MM.1S (cell line): ENCODE measurements around the gene KCNIP4.

Source experiments
- DNase-seq: peaks from one replicate; pipeline ENCODE4 v3.0.0-alpha.2; 2015
- H2AFZ ChIP-seq: fragments of 300-600 bp; sonication (generic); 2 replicates; pipeline ENCODE4 v1.6.0; 2016; ENCODE audit warnings: antibody characterized with exemption, low read length
- H3F3A ChIP-seq: fragments of 300-600 bp; sonication (generic); 2 replicates; pipeline ENCODE4 v1.6.1; 2016; ENCODE audit warnings: mild to moderate bottlenecking, antibody characterized with exemption, low read length, moderate library complexity, mixed read lengths; ENCODE audit not compliant: insufficient read depth
- H3K27ac ChIP-seq: fragments of 300-600 bp; sonication (generic); 2 replicates; pipeline ENCODE4 v1.5.1; 2016; ENCODE audit warnings: mild to moderate bottlenecking, low read length
- H3K27me3 ChIP-seq: fragments of 300-600 bp; sonication (generic); replicated peaks from 2 replicates; pipeline ENCODE4 v1.6.0; 2016; ENCODE audit warnings: low read length; ENCODE audit not compliant: insufficient read depth
- H3K36me3 ChIP-seq: fragments of 300-600 bp; sonication (generic); replicated peaks from 2 replicates; pipeline ENCODE4 v1.6.1; 2016; ENCODE audit warnings: mild to moderate bottlenecking, low read length, mixed read lengths; ENCODE audit not compliant: insufficient read depth
- H3K4me1 ChIP-seq: fragments of 300-600 bp; sonication (generic); 2 replicates; pipeline ENCODE4 v1.6.1; 2016; ENCODE audit warnings: low read length, mixed read lengths
- H3K4me2 ChIP-seq: fragments of 300-600 bp; sonication (generic); 2 replicates; pipeline ENCODE4 v1.6.0; 2016; ENCODE audit warnings: low read depth, low read length
- H3K4me3 ChIP-seq: fragments of 300-600 bp; sonication (generic); 2 replicates; pipeline ENCODE4 v1.5.1; 2016; ENCODE audit warnings: low read length, mixed read lengths
- H3K79me2 ChIP-seq: fragments of 300-600 bp; sonication (generic); 2 replicates; pipeline ENCODE4 v1.6.1; 2016; ENCODE audit warnings: mixed run types, low read length, mixed read lengths
- H3K9ac ChIP-seq: fragments of 300-600 bp; sonication (generic); 2 replicates; pipeline ENCODE4 v1.6.1; 2016; ENCODE audit warnings: low read length, mixed read lengths
- H3K9me2 ChIP-seq: fragments of 300-600 bp; sonication (generic); replicated peaks from 2 replicates; pipeline ENCODE4 v1.6.1; 2016; ENCODE audit warnings: mild to moderate bottlenecking, low read length, mixed read lengths; ENCODE audit not compliant: insufficient read depth
- H3K9me3 ChIP-seq: fragments of 300-600 bp; sonication (generic); replicated peaks from 2 replicates; pipeline ENCODE4 v1.6.1; 2016; ENCODE audit warnings: mild to moderate bottlenecking, low read length, mixed read lengths; ENCODE audit not compliant: insufficient read depth
- H4K20me1 ChIP-seq: fragments of 300-600 bp; sonication (generic); 2 replicates; pipeline ENCODE4 v1.6.1; 2016; ENCODE audit warnings: mild to moderate bottlenecking, low read length, moderate library complexity, mixed read lengths; ENCODE audit not compliant: insufficient read depth
- EZH2 ChIP-seq: fragments of 300-600 bp; sonication (generic); optimal IDR thresholded peaks from 2 replicates; pipeline ENCODE3; 2017; ENCODE audit warnings: low read depth, mild to moderate bottlenecking, antibody characterized with exemption, low read length, mixed read lengths
- EZH2phosphoT487 ChIP-seq: fragments of 300-600 bp; sonication (generic); IDR thresholded peaks from 2 replicates; pipeline ENCODE4 v1.6.1; 2018; ENCODE audit warnings: antibody characterized with exemption, low read length
- TF ChIP-seq, protein P1 (sequence below): fragments of 300-600 bp; sonication (generic); IDR thresholded peaks from 2 replicates; pipeline ENCODE4 v1.5.1; 2016; ENCODE audit warnings: antibody characterized with exemption, low read length, mixed read lengths

The KCNIP4 gene

DNA sequence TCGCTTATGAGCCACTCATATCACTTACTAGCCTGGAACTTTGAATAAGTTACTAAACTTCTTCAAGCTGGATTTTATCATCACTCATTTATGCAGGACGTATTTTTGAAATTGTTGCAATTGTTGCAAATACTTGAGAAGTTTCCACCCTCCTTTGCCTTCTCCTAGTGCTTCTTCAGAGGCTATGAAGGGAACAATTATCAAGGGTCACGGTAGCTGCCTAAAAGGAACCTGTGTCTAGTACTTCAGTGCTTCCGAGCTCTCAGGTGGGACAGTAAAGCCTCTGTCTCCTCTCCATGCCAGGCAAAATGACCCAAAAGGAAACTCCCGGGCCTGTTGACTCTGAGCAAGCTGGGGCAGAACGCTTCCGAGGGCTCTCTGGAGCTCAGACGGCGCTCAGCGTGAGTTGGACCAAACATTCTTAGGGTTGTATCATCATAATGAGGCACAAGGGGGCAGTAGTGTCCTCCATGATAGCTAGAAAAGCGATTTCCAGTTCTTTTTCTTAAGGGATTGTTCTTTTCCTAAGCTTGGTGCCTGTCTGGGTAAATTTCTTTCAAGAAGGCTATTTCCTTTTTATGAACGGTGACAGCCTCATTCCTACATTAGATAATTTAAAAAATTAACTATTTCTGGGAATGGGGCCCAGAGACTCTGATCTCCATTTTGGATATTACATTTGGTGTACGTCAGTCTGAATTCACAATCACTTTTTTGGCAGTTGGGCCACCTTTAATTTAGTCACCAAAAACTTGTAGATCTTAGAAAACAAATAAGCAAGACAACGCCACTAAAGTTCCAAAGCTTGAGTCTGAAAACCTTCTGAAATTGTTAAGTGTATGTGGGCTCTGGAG lies 1175.2 kb downstream of the KCNIP4 start:
- TF ChIP-seq, protein P1, sequence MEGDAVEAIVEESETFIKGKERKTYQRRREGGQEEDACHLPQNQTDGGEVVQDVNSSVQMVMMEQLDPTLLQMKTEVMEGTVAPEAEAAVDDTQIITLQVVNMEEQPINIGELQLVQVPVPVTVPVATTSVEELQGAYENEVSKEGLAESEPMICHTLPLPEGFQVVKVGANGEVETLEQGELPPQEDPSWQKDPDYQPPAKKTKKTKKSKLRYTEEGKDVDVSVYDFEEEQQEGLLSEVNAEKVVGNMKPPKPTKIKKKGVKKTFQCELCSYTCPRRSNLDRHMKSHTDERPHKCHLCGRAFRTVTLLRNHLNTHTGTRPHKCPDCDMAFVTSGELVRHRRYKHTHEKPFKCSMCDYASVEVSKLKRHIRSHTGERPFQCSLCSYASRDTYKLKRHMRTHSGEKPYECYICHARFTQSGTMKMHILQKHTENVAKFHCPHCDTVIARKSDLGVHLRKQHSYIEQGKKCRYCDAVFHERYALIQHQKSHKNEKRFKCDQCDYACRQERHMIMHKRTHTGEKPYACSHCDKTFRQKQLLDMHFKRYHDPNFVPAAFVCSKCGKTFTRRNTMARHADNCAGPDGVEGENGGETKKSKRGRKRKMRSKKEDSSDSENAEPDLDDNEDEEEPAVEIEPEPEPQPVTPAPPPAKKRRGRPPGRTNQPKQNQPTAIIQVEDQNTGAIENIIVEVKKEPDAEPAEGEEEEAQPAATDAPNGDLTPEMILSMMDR: peak; percentile 71
- no peak for TF ChIP-seq EZH2
- Histone ChIP-seq H3F3A (no peaks in the 10 kb centered on the region), H3K79me2 (no peaks in the 10 kb centered on the region), H3K27me3 (no peaks in the 10 kb centered on the region), H3K27ac (no peak overlapping the region), H3K4me1 (no peaks in the 10 kb centered on the region), H3K9ac (no peak overlapping the region), H3K4me2 (peak overlapping the region; percentile 31; the same call in 1 of the 2 replicates), H3K4me3 (no peak overlapping the region), H3K9me3 (no peaks in the 10 kb centered on the region), H3K9me2 (no peaks in the 10 kb centered on the region), H2AFZ (0 out of 2 replicates have a peak overlapping the region, but pooled peaks have one; percentile 39), H3K36me3 (no peaks in the 10 kb centered on the region), H4K20me1 (no peaks in the 10 kb centered on the region)
- DNase-seq: peak; percentile 63

DNA sequence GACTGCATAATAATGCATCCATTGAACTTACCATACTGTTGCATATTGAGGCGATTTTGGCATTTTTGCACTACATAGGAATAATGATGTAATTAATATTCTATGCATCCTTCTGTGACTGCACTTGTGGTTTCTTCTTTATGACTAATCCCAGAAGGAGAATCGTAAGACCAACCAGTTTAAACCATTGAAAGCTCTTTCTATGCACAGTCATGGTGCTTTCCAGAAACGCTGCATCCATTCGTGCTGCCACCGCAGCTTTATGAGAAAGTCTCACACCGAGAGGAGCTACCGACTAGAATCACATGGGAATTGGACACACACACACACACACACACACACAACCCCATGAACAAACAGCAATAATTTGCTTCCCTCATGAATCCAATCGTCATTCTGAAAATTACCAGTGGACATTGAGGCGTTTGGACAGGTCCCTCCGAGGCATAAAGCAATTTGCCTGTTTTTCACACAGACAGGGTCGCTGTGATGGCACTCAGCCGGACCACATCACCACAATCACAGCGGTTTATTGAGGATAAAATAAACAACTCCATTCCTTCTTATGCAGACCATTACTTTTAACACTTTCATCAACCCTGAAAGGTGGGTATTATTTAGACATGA lies 1184.1 kb downstream of the KCNIP4 start:
- TF ChIP-seq EZH2: no peak
- no peak for TF ChIP-seq EZH2phosphoT487
- TF ChIP-seq, protein P1: no peak
- Histone ChIP-seq H3K79me2 (no peaks in the 10 kb centered on the region), H2AFZ (no peak overlapping the region), H4K20me1 (no peaks in the 10 kb centered on the region), H3K4me1 (no peaks in the 10 kb centered on the region), H3K4me2 (no peak overlapping the region), H3K9ac (no peak overlapping the region), H3K36me3 (no peaks in the 10 kb centered on the region), H3F3A (no peaks in the 10 kb centered on the region), H3K27me3 (no peaks in the 10 kb centered on the region), H3K9me3 (no peaks in the 10 kb centered on the region), H3K27ac (no peak overlapping the region), H3K4me3 (no peak overlapping the region), H3K9me2 (no peaks in the 10 kb centered on the region)
- DNase-seq: no peak

DNA sequence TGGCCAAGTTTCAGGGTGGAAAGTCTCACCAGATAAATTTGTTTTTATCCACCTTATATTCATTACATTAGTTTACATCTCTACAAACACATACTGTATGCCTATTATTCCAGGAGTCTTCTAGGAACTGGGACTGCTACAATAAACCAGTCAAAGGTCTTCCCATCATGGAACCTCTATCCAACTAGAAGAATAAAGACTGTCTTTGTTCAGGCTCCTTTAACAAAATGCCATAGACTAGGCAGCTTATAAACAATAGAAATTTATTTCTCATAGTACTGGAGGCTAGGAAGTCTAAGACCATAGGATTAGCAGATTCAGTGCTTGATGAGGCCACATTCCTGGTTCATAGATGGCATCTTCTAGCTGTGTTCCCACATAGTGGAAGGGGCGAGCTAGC lies 1186.7 kb downstream of the KCNIP4 start:
- no peak overlapping the region for H3K4me3 ChIP-seq
- H3K27ac ChIP-seq: no peak overlapping the region
- H3K27me3 ChIP-seq: no peaks in the 10 kb centered on the region
- no peak overlapping the region for H2AFZ ChIP-seq
- no peaks in the 10 kb centered on the region for H4K20me1 ChIP-seq
- H3K4me2 ChIP-seq: no peak overlapping the region
- no peaks in the 10 kb centered on the region for H3K9me2 ChIP-seq
- no peak for TF ChIP-seq EZH2
- TF ChIP-seq, protein P1: no peak
- no peak for TF ChIP-seq EZH2phosphoT487
- no peak overlapping the region for H3K9ac ChIP-seq
- DNase-seq: no peak
- no peaks in the 10 kb centered on the region for H3F3A ChIP-seq
- H3K79me2 ChIP-seq: no peaks in the 10 kb centered on the region
- no peaks in the 10 kb centered on the region for H3K4me1 ChIP-seq
- H3K36me3 ChIP-seq: no peaks in the 10 kb centered on the region
- no peaks in the 10 kb centered on the region for H3K9me3 ChIP-seq
